Fibroblast of skin of right quadriceps (primary cell): ENCODE measurements around the gene HS2ST1.
"Not testable (repeated sequence)": the region's sequence is repeated elsewhere in the genome, so short reads cannot be mapped to it uniquely, and the experiment has no call there.

Experiments
- DNase-seq: peaks from one replicate; pipeline ENCODE4 v3.0.0-alpha.2; 2013

The HS2ST1 gene

DNA sequence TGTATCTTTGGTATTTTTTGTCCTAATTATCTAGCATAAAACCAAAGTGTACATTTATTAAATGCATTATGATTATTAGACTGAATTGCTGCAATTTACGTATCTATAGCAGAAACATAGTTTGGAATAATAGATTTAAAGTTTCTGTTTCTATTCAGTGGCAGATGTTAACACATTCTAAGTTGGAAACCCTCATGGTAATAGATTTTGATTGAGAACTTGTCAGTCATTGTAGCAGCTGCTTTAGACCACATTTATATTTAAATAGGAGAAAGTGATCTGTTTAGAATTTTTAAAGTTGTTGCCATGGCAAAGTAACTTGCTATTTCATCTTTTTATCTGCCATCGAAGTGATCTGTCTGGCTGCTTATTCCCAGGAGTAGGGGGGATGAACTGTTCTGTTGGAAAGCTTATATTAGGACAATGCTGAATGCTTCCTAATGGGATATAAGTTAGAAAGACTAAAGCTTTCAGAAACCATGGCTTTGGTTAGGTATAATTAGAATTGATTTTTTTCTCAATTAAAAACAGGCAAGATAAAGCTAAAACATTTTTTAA lies 61.6 kb downstream of the HS2ST1 start:
- DNase-seq = no peak

DNA sequence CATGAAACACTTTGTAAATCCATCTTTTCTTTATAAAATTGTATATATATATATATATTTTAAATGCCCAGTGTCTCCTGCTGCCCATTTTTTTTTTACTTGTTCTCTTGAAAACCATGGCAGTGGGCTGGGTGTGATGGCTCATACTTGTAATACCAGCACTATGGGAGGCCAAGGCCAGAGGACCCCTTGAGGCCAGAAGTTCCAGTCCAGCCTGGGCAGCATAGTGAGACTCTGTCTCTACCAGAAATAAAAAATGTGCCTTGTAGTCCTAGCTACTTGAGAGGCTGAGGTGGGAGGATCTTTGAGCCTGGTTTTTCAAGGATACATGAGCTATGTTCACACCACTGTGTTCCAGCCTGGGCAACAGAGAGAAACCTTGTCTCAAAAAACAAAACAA lies 62.2 kb downstream of the HS2ST1 start:
- DNase-seq = no peak

DNA sequence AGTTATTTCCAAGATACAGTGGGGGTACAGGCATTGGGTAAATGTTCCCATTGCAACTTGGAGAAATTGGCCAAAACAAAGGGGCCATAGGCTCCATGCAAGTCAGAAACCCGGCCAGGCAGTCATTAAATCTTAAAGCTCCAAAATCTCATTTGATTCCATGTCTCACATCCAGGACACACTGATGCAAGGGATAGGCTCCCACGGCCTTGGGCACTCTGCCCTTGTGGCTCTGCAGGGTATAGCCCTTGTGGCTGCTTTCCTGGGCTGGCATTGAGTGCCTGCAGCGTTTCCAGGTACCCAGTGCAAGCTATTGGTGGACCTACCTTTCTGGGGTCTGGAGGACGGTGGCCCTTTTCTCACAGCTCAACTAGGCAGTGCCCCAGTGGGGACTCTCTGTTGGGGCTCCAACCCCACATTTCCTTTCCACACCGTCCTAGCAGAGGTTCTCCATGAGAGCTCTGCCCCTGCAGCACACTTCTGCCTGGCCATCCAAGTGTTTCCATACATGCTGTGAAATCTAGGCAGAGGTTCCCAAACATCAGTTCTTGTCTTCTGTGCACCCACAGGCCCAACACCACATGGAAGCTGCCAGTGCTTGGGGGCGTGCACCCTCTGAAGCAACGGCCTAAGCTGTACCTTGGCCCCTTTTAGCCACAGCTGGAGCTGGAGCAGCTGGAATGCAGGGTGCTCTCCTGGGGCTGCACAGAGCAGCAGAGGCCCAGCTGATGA lies 67.2 kb downstream of the HS2ST1 start:
- no peak for DNase-seq

DNA sequence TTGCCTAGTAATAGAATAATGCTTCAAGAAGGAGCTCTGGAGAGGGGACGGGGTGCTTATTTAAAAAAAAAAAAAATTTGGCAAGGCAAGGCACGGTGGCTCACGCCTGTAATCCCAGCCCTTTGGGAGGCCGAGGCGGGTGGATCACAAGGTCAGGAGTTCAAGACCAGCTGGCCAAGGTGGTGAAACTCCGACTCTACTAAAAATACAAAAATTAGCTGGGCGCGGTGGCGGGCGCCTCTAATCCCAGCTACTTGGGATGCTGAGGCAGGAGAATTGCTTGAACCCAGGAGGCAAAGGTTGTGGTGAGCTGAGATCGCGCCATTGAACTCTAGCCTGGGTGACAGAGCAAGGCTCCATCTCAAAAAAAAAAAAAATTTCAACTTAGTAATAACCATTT lies 69.2 kb downstream of the HS2ST1 start:
- not testable (repeated sequence) for DNase-seq

DNA sequence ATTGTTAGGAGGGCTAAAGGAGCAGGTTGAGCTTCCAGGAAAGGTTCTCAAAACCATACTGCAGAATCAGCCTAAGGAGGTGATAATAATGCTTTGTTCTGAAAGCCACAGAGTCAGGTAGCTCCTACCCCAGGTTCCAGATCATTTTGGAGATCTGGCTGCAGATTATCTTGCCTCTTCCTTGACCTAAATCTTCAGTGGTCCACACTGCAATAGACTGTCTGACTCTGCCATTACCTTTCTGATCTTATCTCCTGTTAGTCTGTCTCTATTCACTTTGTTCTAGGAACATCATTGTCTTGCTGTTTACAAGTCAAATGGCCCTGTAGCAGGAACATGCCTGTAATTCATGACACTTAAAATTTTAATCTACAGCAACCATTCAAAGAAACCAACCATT lies 73.0 kb downstream of the HS2ST1 start:
- no peak for DNase-seq

DNA sequence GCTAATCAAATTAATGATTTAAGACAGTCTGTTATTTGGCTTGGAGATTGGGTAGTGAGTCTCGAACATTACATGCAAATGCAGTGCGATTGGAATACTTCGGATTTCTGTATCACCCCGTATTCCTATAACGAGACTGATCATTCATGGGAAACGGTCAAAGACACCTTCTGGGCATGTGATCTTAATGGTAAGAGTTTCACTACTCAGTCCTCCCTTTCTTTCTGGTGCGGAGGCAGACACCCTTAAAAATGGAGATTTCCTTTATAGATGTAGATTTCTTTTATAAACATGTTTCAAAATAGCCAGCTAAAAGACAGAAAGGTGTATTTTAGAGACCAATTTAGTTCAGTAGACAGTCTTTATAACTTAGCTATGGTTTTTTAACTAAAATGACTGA lies 74.4 kb downstream of the HS2ST1 start:
- DNase-seq = no peak

DNA sequence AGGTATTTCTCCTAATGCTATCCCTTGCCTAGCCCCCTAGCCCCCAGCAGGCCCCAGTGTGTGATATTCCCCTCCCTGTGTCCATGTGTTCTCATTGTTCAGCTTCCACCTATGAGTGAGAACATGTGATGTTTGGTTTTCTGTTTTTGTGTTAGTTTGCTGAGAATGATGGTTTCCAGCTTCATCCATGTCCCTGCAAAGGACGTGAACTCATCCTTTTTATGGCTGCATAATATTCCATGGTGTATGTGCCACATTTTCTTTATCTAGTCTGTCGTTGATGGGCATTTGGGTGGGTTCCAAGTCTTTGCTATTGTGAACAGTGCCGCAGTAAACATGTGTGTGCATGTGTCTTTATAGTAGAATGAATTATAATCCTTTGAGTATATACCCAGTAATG lies 75.3 kb downstream of the HS2ST1 start:
- not testable (repeated sequence) for DNase-seq

DNA sequence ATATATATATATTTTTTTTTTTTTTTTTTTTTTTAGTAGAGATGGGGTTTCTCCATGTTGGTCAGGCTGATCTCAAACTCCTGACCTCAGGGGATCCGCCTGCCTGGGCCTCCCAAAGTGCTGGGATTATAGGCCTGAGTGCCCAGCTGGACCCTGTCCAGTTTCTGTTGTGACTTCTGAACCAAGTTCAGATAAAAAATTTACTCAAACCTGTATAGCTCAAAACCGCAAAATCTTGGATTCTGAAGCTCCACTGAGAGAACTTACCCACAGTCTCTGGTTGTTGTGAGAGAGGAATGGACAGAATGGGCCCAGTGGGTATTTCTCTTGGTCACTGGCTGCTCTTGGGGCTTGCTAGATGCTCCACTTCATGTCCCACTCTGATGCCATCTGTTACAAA lies 76.4 kb downstream of the HS2ST1 start:
- no peak for DNase-seq

DNA sequence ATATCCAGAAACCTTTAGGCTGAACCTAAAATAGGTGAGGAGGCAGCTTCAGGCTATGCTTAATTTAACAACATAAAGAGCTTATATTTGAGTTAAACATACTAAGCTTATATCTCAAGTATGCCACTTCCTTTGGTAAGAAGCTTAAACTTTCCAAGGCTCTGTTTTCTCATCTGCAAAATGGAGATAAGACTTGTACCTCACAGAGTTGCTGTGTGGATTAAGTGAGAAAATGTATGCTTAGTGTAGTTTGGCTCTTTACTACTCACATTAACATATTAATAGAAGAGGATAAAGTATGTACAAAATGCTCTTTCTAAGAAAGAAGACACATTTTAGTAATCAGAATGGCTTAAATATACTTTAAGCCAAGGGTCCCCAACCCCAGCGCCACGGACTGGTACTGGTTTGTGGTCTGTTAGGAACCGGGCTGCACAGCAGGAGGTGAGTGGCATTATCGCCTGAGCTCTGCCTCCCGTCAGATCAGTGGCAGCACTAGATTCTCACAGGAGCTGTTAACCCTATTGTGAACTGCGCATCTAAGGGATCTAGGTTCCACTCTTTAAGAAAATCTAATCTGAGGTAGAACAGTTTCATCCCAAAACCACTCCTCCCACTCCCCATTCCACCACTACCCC lies 77.2 kb downstream of the HS2ST1 start:
- DNase-seq = no peak

DNA sequence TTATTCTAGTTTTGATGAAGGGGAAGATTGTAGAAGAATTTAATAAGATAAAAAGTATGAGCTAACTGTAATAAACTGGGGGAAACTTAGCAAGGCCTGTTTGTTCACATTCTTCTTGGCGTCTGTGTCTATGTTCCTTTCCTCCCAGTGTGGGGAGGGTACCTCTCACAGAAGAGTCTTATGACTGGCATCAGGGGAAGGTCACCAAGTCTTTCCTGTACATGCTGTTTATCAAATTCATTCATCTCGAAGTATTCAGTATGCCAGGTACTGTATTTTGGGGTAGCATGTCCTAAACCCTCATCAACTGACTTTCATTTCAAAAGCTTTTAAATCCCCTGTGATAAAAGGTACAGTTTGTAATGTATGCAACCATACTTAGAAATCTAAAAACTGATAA lies 78.4 kb downstream of the HS2ST1 start:
- DNase-seq = no peak

DNA sequence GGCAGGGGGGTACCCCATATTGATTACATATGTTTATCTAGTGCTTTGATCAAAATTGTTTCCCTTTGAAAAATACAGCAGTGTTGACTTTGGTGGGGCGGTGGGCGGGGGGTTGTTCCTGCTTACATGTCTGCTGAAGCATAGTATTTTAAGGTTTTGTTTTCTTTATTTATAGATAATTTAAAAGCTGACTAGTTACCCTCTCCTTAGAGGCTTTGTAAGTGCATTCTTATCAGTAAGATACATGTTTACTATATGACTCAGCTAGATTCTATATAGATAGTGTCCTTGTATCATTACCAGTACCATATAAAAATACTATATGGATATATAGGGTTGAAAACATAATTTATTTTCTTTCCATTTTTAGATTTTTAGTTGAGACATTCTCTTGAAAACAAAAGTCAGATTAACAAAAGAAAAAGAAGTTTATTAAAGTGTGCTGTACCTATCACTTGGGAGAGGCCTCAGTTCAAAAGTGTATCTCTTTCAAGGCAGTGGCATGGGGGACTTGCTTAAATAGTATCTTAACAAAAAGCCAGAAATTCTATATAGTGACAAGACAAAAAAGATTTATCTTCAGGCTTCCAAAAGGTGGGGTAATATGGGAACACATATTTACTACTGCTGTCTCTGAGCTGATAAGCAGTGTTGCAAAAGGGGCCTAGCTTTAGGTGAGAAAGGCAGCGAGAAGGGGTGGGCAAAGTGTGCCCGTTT lies 79.0 kb downstream of the HS2ST1 start:
- DNase-seq = peak; percentile 6

DNA sequence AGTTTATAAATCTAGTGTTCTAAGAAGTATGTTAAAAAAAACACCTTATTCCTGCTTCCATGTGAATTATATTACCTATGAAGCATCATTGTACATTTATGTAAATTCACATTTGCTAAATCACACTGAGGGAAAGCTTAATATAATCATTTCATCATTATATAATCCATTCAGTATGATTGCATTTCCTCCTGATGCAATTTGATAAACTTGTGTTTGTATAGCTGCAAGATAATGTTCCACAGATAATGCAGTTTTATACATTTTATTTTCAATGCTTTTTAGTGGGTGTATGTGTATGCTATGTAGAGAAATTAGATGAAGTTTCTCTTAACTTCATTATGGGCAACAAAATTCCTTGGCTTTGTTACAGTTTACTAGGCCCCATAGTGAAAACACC lies 79.6 kb downstream of the HS2ST1 start:
- no peak for DNase-seq

DNA sequence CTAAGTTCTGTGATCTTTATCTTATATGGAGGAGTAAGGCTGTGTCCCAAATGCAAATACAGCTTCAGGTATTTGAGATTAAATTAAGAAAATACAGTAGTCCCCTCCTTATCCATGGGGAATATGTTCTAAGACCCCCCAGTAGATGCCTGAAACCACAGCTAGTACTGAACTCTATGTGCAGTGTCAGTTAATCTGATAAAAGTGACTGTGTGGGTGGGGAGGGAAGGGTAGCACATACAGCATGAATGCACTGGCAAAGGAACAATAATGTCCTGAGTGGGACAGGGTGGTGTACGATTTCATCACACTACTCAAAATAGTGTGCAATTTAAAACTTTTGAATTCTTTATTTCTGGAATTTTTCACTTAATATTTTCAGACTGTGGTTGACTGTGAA lies 83.1 kb downstream of the HS2ST1 start:
- no peak for DNase-seq

DNA sequence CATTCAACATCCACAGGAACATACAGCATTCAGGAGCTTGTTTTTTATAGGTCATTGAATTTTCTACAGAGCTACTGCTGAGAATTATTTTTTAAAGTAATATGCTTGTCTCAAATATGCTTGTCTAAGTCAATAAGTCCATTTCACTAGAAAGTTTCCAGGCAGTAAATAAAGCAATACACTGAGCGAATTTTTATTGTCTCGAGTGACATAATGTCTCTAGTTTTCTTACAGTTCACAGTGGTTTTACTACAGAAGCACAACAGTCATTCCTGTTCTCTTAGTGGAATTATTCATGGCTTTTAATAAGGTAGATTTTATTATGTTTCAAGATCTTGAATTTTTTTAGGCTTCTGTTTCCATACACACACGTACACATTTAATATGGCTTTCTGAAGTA lies 83.8 kb downstream of the HS2ST1 start:
- DNase-seq = no peak

DNA sequence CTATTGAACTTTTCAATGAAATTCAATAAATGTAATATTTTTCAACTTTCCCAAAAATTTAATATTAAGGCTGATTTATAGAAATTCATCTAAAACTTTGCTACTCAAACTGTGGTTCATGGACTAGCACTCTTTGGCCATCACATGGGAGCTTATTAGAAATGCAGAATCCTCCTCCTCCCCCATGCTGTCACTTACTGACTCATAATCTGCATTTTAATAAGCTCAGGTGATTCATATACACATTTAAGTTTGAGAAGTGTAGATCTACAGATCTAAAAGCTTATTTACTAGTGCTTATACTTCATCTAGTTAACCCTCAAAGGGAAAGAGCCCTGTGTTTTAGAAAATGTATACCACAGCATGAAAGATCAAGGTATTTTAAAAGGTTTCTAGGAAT lies 84.3 kb downstream of the HS2ST1 start:
- DNase-seq = no peak

DNA sequence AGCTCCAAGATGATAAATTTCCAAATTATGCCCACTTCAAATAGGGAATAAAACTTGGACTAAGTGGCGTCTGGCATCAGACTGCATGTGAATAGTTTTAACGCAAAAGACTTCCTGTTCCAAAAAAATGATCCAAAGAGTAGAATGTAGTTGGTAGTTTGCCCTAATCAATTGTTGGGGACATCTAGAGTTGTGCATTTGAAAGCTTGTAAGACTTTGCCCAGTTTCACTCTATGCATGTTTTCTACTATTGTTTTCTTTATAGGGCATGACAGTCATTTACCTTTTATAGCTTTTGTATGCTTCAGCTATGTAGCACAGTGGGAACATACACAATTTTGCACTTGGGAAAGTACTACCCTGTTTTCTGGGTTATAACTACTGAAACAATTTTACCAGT lies 86.0 kb downstream of the HS2ST1 start:
- no peak for DNase-seq

DNA sequence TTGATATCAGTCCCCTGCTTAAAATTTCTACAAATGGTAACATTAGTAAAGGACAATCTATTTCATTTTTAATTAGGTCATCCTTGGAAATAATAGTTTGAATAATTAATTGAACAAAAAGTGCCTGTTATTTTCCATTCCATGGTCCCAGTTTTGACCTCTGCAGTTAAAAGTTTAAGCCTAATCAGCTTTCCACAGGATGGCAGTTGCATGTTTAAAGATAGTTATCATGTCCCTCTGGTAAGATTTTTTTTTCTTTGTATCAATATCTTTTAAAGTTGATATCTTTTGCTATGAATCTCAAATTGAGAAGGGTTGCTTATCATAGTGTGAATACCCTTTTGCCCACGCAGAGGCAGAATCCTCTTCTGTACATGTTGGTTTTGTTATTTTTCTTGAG lies 90.4 kb downstream of the HS2ST1 start:
- DNase-seq = no peak

DNA sequence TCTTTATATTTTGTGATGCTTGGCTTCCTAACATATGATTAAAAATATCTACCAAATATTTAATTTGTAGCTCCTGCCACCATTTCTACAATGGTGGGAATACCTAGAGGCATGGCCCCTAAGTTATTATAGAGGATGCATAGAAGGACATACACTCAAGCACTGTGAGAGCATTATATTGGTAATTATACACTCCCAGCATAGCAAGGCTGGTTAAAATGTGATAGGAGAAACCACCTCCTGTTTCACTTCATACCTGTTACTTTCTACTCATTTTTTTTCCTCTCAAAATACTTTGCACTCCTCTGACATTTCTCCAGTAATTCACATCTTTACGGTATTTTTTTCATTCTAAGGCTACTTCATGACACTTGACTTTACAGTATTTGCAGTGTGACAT lies 92.9 kb downstream of the HS2ST1 start:
- no peak for DNase-seq

DNA sequence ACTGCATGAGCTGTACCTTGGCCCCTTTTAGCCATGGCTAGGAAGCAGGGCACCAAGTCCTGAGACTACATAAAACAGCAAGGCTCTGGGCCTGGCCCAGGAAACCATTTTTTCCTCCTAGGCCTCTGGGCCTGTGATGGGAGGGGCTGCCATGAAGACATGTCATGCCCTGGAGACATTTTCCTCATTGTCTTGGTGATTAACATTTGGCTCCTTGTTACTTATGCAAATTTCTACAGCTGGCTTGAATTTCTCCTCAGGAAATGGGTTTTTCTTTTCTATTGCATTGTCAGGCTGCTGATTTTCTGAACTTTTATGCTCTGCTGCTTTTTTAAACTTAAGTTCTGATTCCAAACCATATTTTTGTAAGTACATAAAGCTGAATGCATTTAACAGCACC lies 99.0 kb downstream of the HS2ST1 start:
- not testable (repeated sequence) for DNase-seq

DNA sequence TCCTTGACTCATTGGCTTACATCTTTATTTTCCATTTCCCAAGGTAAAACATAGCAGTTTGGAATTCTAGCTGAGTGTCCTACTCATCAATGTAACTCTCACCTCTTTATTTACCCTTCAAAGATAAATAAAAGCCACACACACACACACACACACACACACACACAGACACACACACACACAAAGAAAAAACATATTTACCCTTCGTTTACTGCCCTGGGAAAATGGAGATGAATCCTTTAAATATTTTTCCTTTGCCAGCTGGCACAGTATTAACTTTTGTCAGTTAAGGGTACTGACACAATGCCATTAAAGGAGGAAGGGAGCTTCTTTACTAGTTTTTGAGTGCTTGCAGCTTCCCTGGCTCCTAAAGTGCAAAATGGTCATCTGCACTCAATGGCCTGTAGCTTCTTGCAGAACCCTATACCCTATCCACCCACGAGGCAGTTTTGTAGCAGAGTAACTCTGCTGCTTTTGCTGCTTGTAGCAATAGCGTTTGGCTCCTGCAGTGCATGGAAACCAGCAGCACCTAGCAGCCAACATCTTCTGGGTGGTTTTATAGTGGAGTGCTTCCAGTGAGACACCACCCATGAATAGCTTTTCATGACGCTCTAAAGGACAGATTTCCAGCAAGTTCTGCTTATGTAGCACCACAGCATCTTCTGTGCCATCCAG lies 103.7 kb downstream of the HS2ST1 start:
- DNase-seq = no peak

DNA sequence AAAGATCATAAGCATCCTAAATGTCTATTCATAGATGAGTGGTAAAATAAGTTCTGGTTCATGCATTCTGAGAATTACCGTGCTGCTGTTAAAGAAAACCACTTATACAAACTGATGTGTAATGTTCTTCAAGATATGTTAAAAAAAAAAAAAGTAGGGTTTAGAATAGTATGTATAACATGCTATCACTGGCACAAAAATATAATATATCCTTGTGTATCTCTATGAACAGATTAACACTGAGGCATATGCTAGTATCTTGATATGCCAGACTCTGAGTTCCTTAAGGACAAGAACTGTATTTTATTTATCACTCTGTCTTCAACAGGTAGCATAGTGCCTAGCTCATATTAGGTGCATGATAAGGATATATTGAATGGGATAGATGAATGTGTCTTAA lies 108.9 kb downstream of the HS2ST1 start:
- no peak for DNase-seq

DNA sequence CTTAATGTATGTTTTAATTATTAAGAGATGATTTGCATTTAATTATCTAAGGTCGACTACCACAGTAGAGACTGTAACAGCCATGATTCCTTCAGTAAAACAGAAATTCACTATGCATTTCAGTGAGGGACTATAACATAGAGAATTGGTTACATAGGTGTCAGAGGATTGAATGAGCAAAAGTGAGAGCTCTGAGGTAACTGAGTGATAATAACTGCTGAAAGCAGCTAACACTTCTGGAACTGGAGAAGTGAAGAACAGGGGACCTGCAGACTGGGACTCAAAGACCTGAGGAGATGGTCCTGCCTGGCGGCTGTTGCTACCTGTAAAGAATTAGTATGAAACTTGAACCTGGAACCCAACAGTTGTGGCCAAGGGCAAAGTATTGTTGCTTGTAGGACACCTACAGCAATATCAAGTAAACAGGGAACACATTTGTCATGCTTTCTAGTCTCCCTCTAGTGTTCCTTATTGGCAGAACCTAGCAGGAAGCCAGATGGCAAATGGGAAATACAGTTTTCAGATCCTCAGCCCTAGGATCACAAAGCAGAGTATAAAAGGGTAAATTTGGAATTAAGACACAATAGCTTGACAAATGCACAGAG lies 110.6 kb downstream of the HS2ST1 start:
- peak; percentile 23 for DNase-seq

DNA sequence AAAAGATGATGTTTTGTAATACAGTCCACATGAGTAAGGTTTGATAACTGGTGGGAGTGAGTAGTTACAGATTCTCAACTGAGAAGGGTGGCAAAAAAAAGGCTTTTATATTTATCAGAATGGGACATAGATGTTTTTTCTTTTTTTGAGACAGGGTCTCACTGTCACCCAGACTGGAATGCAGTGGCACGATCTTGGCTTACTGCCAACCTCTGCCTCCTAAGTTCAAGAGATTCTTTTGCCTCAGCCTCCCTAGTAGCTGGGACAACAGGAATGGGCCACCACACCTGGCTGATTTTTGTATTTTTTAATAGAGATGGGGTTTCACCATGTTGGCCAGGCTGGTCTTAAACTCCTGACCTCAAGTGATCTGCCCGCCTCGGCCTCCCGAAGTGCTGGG lies 113.1 kb downstream of the HS2ST1 start:
- not testable (repeated sequence) for DNase-seq
